ENCODE data around the gene ASRGL1. TPM values are rescaled to one million over a fixed set of nuclear protein-coding genes. Genes with fewer than 3 reads are reported as not detected.

Gene ASRGL1
- polyA plus RNA-seq, 2 of the 4 experiments (the other 2 are of a cell fraction), result 12.7 to 19.5 TPM

DNA sequence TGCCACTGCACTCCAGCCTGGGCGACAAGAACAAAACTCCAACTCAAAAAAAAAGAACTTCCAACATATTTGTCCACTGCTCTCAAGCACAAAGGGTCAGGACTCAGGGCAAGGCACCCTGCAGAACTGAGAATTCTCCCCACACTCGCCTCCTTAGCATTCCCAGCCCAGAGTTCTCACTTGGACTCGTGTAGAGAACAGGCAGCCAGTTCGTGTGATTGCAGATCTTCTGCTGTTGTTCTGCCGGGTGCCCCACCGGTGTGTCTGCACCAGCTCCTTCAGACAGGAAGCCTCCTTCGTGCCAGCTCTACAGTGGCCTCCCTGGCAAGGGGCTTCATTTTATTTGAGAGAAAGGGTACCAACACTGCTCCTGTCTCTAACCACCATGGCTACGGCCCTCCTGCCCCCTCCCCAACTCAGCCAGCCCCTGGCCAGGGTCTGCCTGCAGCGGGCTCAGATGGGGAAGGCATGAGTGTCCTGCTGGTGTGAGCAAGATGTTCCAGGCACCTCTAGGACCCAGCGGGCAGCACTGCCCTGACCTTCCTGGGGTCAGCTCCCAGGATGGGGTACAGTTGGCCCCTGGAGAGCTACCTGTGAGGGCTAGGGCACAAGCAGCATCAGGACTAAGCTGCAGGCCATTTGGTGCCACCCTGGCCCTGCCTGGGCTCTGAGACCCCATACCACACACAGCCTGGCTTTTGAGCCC, 62.1 kb downstream of the ASRGL1 start (continued):
- TF ChIP-seq NR3C1 (IDR thresholded peaks at IDR 0.05), result no peak
- TF ChIP-seq, protein P1, sequence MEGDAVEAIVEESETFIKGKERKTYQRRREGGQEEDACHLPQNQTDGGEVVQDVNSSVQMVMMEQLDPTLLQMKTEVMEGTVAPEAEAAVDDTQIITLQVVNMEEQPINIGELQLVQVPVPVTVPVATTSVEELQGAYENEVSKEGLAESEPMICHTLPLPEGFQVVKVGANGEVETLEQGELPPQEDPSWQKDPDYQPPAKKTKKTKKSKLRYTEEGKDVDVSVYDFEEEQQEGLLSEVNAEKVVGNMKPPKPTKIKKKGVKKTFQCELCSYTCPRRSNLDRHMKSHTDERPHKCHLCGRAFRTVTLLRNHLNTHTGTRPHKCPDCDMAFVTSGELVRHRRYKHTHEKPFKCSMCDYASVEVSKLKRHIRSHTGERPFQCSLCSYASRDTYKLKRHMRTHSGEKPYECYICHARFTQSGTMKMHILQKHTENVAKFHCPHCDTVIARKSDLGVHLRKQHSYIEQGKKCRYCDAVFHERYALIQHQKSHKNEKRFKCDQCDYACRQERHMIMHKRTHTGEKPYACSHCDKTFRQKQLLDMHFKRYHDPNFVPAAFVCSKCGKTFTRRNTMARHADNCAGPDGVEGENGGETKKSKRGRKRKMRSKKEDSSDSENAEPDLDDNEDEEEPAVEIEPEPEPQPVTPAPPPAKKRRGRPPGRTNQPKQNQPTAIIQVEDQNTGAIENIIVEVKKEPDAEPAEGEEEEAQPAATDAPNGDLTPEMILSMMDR (IDR thresholded peaks at IDR 0.05), result no peak
- TF ChIP-seq HOXA7 (CRISPR knock-in tag; IDR thresholded peaks at IDR 0.05), result no peak
- TF ChIP-seq GATA3 (IDR thresholded peaks at IDR 0.05; ENCODE audit: borderline replicate concordance), result no peak
- no peak for TF ChIP-seq ZFP36 (IDR thresholded peaks at IDR 0.05; ENCODE audit: borderline replicate concordance, partially characterized antibody)

DNA sequence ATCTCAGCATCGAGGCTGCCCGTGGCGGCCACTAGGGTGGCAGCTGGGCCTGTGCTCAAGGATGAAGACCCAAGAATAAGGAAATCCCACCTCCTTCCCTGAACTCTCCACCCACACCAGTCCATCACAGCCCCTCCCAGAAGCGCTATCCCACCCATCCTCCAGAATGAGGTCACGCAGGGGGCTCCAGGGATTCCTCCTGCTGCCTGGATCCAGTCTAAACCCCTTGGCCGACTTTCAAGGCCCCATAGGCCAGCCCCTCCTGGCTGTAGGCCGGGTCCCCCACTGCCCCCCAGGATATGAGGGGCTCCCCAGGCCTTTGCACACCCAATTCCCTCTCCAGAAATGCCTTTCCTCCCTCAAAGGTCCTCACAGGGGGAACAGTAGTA, 62.6 kb downstream of the ASRGL1 start:
- Histone ChIP-seq H3K9me3 (no peaks in the 10 kb centered on the region), H3K4me3 (no peak overlapping the region), H3K4me2 (no peak overlapping the region), H3K4me1 (peaks cover 28% of the 10 kb centered on the region), H3K27ac (peak overlapping the region in 1 of 2 experiments; percentile 78; a peak in 3 of 6 replicates)
- TF ChIP-seq EP300 (IDR thresholded peaks at IDR 0.05), result no peak
- no peak for TF ChIP-seq NFE2L2 (conservative IDR thresholded peaks at IDR 0.05; ENCODE audit: low read length)
- TF ChIP-seq MAFK (IDR thresholded peaks at IDR 0.05; ENCODE audit: partially characterized antibody), result no peak
- no peak for TF ChIP-seq ZSCAN20 (CRISPR knock-in tag; IDR thresholded peaks at IDR 0.05)
- no peak for TF ChIP-seq RARB (CRISPR knock-in tag; IDR thresholded peaks at IDR 0.05)
- no peak for TF ChIP-seq GATA3 (IDR thresholded peaks at IDR 0.05; ENCODE audit: borderline replicate concordance)
- no peak for TF ChIP-seq MAZ (IDR thresholded peaks at IDR 0.05; ENCODE audit: borderline replicate concordance, low read depth, low read length)
- TF ChIP-seq, protein P2, sequence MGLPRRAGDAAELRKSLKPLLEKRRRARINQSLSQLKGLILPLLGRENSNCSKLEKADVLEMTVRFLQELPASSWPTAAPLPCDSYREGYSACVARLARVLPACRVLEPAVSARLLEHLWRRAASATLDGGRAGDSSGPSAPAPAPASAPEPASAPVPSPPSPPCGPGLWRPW (IDR thresholded peaks at IDR 0.05), result no peak
- TF ChIP-seq KDM5A (IDR thresholded peaks at IDR 0.05), result no peak
- TF ChIP-seq HDAC2 (IDR thresholded peaks at IDR 0.05), result no peak
- TF ChIP-seq, protein P3, sequence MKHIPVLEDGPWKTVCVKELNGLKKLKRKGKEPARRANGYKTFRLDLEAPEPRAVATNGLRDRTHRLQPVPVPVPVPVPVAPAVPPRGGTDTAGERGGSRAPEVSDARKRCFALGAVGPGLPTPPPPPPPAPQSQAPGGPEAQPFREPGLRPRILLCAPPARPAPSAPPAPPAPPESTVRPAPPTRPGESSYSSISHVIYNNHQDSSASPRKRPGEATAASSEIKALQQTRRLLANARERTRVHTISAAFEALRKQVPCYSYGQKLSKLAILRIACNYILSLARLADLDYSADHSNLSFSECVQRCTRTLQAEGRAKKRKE (CRISPR knock-in tag; IDR thresholded peaks at IDR 0.05; ENCODE audit: low read depth), result no peak
- TF ChIP-seq JUNB (IDR thresholded peaks at IDR 0.05), result no peak
- no peak for TF ChIP-seq FOSL2 (IDR thresholded peaks at IDR 0.05)
- TF ChIP-seq FOSL2 (CRISPR knock-in tag; IDR thresholded peaks at IDR 0.05), result no peak
- no peak for TF ChIP-seq EHMT2 (IDR thresholded peaks at IDR 0.05; ENCODE audit: low read depth)
- no peak for TF ChIP-seq ESRRA (IDR thresholded peaks at IDR 0.05; ENCODE audit: borderline replicate concordance, low read length)
- no peak for TF ChIP-seq NPAS2 (CRISPR knock-in tag; IDR thresholded peaks at IDR 0.05; ENCODE audit: borderline replicate concordance)
- TF ChIP-seq ZFP36 (IDR thresholded peaks at IDR 0.05; ENCODE audit: borderline replicate concordance, partially characterized antibody), result no peak
- CTCF ChIA-PET, result interaction anchor here (1.1 to 4.6 kb wide), 7 partner anchors 10 to 161 kb away, joined by 3 to 29 read pairs (median 5); no protein-coding TSS in a partner anchor
- 69% methylated on average over 6 of the region's 7 CpGs for WGBS (ENCODE audit: missing lambda C conversion rate)
- POLR2A ChIA-PET, result no interaction called here
- ATAC-seq, result no peak
- DNase-seq (ENCODE audit: low read depth in 1 of 2, low spot score in 1 of 2), result no peak
- FAIRE-seq, result no peak

DNA sequence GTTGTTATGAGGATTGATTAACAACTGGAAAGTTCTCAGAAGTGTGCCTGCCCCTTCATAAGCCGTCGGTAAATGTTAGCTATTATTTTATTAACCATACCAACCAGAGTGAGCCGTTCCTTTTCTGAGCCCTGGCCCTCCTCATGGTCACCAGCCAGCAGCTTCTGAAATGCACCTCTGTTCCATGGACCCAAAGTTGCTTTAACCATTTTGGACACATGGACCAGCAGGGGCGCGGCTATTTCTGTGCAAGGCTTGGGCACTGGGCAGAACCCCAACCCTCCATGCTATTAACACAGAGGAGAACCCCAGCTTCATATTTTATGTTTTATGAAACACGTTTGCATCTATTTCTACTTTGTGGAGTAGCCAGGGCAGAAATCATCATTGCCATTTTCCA, 63.0 kb downstream of the ASRGL1 start:
- ATAC-seq, result no peak
- 83% methylated on average over 6 of the region's 6 CpGs for WGBS (ENCODE audit: missing lambda C conversion rate)
- FAIRE-seq, result no peak
- TF ChIP-seq, protein P4, sequence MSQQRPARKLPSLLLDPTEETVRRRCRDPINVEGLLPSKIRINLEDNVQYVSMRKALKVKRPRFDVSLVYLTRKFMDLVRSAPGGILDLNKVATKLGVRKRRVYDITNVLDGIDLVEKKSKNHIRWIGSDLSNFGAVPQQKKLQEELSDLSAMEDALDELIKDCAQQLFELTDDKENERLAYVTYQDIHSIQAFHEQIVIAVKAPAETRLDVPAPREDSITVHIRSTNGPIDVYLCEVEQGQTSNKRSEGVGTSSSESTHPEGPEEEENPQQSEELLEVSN (IDR thresholded peaks at IDR 0.05; ENCODE audit: borderline replicate concordance, low read depth), result no peak
- TF ChIP-seq, protein P1 (IDR thresholded peaks at IDR 0.05), result no peak
- TF ChIP-seq MAFK (IDR thresholded peaks at IDR 0.05; ENCODE audit: partially characterized antibody), result no peak
- no peak for TF ChIP-seq EHMT2 (IDR thresholded peaks at IDR 0.05; ENCODE audit: low read depth)
- TF ChIP-seq, protein P5, sequence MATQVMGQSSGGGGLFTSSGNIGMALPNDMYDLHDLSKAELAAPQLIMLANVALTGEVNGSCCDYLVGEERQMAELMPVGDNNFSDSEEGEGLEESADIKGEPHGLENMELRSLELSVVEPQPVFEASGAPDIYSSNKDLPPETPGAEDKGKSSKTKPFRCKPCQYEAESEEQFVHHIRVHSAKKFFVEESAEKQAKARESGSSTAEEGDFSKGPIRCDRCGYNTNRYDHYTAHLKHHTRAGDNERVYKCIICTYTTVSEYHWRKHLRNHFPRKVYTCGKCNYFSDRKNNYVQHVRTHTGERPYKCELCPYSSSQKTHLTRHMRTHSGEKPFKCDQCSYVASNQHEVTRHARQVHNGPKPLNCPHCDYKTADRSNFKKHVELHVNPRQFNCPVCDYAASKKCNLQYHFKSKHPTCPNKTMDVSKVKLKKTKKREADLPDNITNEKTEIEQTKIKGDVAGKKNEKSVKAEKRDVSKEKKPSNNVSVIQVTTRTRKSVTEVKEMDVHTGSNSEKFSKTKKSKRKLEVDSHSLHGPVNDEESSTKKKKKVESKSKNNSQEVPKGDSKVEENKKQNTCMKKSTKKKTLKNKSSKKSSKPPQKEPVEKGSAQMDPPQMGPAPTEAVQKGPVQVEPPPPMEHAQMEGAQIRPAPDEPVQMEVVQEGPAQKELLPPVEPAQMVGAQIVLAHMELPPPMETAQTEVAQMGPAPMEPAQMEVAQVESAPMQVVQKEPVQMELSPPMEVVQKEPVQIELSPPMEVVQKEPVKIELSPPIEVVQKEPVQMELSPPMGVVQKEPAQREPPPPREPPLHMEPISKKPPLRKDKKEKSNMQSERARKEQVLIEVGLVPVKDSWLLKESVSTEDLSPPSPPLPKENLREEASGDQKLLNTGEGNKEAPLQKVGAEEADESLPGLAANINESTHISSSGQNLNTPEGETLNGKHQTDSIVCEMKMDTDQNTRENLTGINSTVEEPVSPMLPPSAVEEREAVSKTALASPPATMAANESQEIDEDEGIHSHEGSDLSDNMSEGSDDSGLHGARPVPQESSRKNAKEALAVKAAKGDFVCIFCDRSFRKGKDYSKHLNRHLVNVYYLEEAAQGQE (IDR thresholded peaks at IDR 0.05), result no peak
- no peak for TF ChIP-seq CHD2 (IDR thresholded peaks at IDR 0.05; ENCODE audit: low read length, partially characterized antibody)
- no peak for TF ChIP-seq CBX2 (IDR thresholded peaks at IDR 0.05; ENCODE audit: borderline replicate concordance, low read depth)
- no peak for TF ChIP-seq GATA3 (IDR thresholded peaks at IDR 0.05; ENCODE audit: borderline replicate concordance)

More for the DNA sequence above, 63.0 kb downstream of the ASRGL1 start:
- H3K4me2 ChIP-seq, result no peak overlapping the region
- ChIA-PET CTCF (interaction anchor here (0.8 to 6.2 kb wide), 9 partner anchors 7 to 160 kb away, joined by 3 to 51 read pairs (median 5); no protein-coding TSS in a partner anchor), POLR2A (interaction anchor here (0.5 to 0.6 kb wide), 2 partner anchors 14 to 440 kb away, joined by 3 read pairs; no protein-coding TSS in a partner anchor)
- no peak for DNase-seq (ENCODE audit: low read depth in 1 of 2, low spot score in 1 of 2)
- H3K4me1 ChIP-seq, result peaks cover 25% of the 10 kb centered on the region
- H3K4me3 ChIP-seq, result no peak overlapping the region
- no peaks in the 10 kb centered on the region for H3K9me3 ChIP-seq
- peak overlapping the region in 1 of 2 experiments; percentile 78; a peak in 2 of 6 replicates for H3K27ac ChIP-seq

Data from A549 (cell line).